ENCODE measurements around the gene GINS3. TPM values are rescaled to one million over a fixed set of nuclear protein-coding genes. Genes with fewer than 3 reads are reported as not detected.
A peak's percentile ranks its signal among the peaks of the same experiment; 100 is the strongest.

Gene GINS3
- polyA plus RNA-seq, 3 donors: 0.79 to 1.8 (median 1.4) TPM

- no peak overlapping the region for H3K4me2 ChIP-seq (replicated peaks; ENCODE audit: extremely low read depth, low read length, poor library complexity, severe bottlenecking)
These were observed 29.3 kb downstream of the GINS3 start for GRCh38 chr16:58421529-58421928.

GRCh38 chr16:58422809-58423208 lies 30.5 kb downstream of the GINS3 start:
- no peak for DNase-seq
- peaks cover 35 to 64% (median 60%) of the 10 kb centered on the region in 3 donors for H3K27me3 Mint-ChIP-seq (ENCODE audit: low read depth in 3 of 3)
- Histone ChIP-seq H3K9ac (ENCODE audit: insufficient read depth, low read length, poor library complexity, severe bottlenecking) (no peak overlapping the region), H2AFZ (ENCODE audit: insufficient read depth, low read depth, low read length, poor library complexity, severe bottlenecking) (no peak overlapping the region), H3K4me1 (ENCODE audit: control insufficient read depth in 1 of 2, insufficient read depth in 2 of 2, low read length in 2 of 2) (peaks cover 25 to 30% of the 10 kb centered on the region in 2 donors), H3K9me3 (replicated peaks in 1 of 2; ENCODE audit: control insufficient read depth in 1 of 2, insufficient read depth in 1 of 2, low read length in 2 of 2) (peaks cover 0 to 4% of the 10 kb centered on the region in 2 donors), H3K36me3 (replicated peaks in 1 of 2; ENCODE audit: control insufficient read depth in 1 of 2, insufficient read depth in 2 of 2, low read length in 2 of 2) (no peaks in the 10 kb centered on the region), H3K27me3 (ENCODE audit: control insufficient read depth in 2 of 2, insufficient read depth in 2 of 2, low read length in 2 of 2) (peaks cover 5 to 27% of the 10 kb centered on the region in 2 donors), H3K79me2 (ENCODE audit: insufficient read depth, low read length) (no peaks in the 10 kb centered on the region), H4K20me1 (ENCODE audit: insufficient read depth, low read length) (no peaks in the 10 kb centered on the region), H3K4me2 (replicated peaks; ENCODE audit: extremely low read depth, low read length, poor library complexity, severe bottlenecking) (no peak overlapping the region), H3K4me3 (replicated peaks in 1 of 3; ENCODE audit: low read depth in 2 of 3, low read length in 3 of 3) (no peak overlapping the region), H3K27ac (ENCODE audit: low read depth in 1 of 2, low read length in 2 of 2) (no peak overlapping the region)
- peak overlapping the region in 1 of 2 donors; percentile 36 for H3K4me3 Mint-ChIP-seq
- no CpG with 5 or more reads among the region's 4 CpGs for WGBS (ENCODE audit: insufficient coverage)
- no peaks in the 10 kb centered on the region for H3K36me3 Mint-ChIP-seq
- H3K27ac Mint-ChIP-seq: no peak overlapping the region
- intact Hi-C loops (cut with micrococcal nuclease): no loop called here
- H3K9me3 Mint-ChIP-seq: peaks cover 0 to 4% (median 0%) of the 10 kb centered on the region in 7 donors
- peaks cover 38% of the 10 kb centered on the region for H3K4me1 Mint-ChIP-seq
- no peak for TF ChIP-seq CTCF (IDR thresholded peaks at IDR 0.05)

More at GRCh38 chr16:58421529-58421928, 29.3 kb downstream of the GINS3 start:
- H3K27ac ChIP-seq (ENCODE audit: low read depth in 1 of 2, low read length in 2 of 2): no peak overlapping the region
- WGBS (ENCODE audit: insufficient coverage): 63% methylated on average over 4 of the region's 5 CpGs
- H3K9ac ChIP-seq (ENCODE audit: insufficient read depth, low read length, poor library complexity, severe bottlenecking): no peak overlapping the region
- Mint-ChIP-seq H3K36me3 (no peaks in the 10 kb centered on the region), H3K27ac (no peak overlapping the region), H3K27me3 (ENCODE audit: low read depth in 3 of 3) (peaks cover 38 to 55% (median 50%) of the 10 kb centered on the region in 3 donors), H3K4me1 (peaks cover 28% of the 10 kb centered on the region), H3K9me3 (peaks cover 0 to 4% (median 0%) of the 10 kb centered on the region in 7 donors), H3K4me3 (peak overlapping the region in 1 of 2 donors; percentile 8)
- no peak for TF ChIP-seq CTCF (IDR thresholded peaks at IDR 0.05)
- H4K20me1 ChIP-seq (ENCODE audit: insufficient read depth, low read length): no peaks in the 10 kb centered on the region
- peaks cover 5 to 22% of the 10 kb centered on the region in 2 donors for H3K27me3 ChIP-seq (ENCODE audit: control insufficient read depth in 2 of 2, insufficient read depth in 2 of 2, low read length in 2 of 2)
- no peaks in the 10 kb centered on the region for H3K36me3 ChIP-seq (replicated peaks in 1 of 2; ENCODE audit: control insufficient read depth in 1 of 2, insufficient read depth in 2 of 2, low read length in 2 of 2)
- H3K4me1 ChIP-seq (ENCODE audit: control insufficient read depth in 1 of 2, insufficient read depth in 2 of 2, low read length in 2 of 2): peaks cover 17 to 22% of the 10 kb centered on the region in 2 donors
- H2AFZ ChIP-seq (ENCODE audit: insufficient read depth, low read depth, low read length, poor library complexity, severe bottlenecking): no peak overlapping the region
- intact Hi-C loops (cut with micrococcal nuclease): no loop called here
- DNase-seq: peak in 1 of 3 donors; percentile 8
- no peak overlapping the region for H3K4me3 ChIP-seq (replicated peaks in 1 of 3; ENCODE audit: low read depth in 2 of 3, low read length in 3 of 3)
- peaks cover 0 to 4% of the 10 kb centered on the region in 2 donors for H3K9me3 ChIP-seq (replicated peaks in 1 of 2; ENCODE audit: control insufficient read depth in 1 of 2, insufficient read depth in 1 of 2, low read length in 2 of 2)
- no peaks in the 10 kb centered on the region for H3K79me2 ChIP-seq (ENCODE audit: insufficient read depth, low read length)
